ENCODE data around the gene CHMP3.
A peak's percentile ranks its signal among the peaks of the same experiment; 100 is the strongest.
"Not testable (repeated sequence)": the region's sequence is repeated elsewhere in the genome, so short reads cannot be mapped to it uniquely, and the experiment has no call there.

Gene CHMP3

GRCh38 chr2:86562922-86563649 lies at the start of gene CHMP3:
Gene CHMP3, minus strand, starts transcription at chr2:86563443. Its CDS starts 95 bp downstream, at chr2:86563348.
- peak; percentile 92 for FAIRE-seq
- TF ChIP-seq POLR2A (IDR thresholded peaks at IDR 0.05; ENCODE audit: low read depth, low read length) = peak; percentile 30

DNA sequence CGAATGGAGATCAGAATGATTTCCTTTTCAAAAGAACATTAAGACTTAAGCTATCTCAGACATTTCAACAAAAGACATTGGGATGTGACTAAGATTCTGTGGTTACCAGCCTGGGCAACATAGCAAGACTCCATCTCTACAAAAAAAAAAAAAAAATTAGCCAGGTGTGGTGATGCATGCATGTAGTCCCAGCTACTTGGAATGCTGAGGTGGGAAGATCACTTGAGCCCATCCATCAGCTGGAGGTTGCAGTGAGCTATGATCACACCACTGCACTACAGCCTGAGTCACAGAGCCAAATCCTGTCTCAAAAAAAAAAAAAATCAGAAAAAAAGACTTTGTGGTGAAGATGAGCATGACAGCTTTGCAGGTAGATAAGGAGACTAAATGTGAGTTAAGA lies 47.6 kb upstream of the CHMP3 start:
- TF ChIP-seq POLR2A (IDR thresholded peaks at IDR 0.05; ENCODE audit: low read depth, low read length) = no peak
- FAIRE-seq (no peak), DNase-seq (ENCODE audit: insufficient read length, low spot score) (no peak)

More at GRCh38 chr2:86562922-86563649, at the start of gene CHMP3:
- peak; percentile 93 for DNase-seq (ENCODE audit: insufficient read length, low spot score)

GRCh38 chr2:86608832-86609410 lies 45.7 kb upstream of the CHMP3 start:
- TF ChIP-seq POLR2A (IDR thresholded peaks at IDR 0.05; ENCODE audit: low read depth, low read length) = no peak
- FAIRE-seq (no peak), DNase-seq (ENCODE audit: insufficient read length, low spot score) (no peak)

DNA sequence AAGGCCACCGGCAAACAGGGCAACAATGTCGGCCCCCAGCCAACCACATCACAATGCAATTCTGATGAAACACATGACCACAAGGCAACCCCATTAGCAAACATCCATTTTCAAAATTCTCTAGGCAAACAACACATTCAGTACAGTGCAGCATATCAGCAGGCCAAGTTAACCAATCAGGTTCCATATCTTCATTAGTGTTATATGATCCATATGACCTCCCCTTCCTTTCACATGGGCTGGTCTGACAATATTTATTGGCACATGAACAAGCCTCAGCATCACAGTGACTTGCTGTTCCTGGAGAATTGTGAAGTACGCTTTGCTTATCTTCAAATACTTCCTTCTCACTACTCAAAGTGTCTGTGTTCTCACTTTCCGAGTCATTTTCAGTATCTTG lies 40.7 kb upstream of the CHMP3 start:
- no peak for DNase-seq (ENCODE audit: insufficient read length, low spot score)
- TF ChIP-seq POLR2A (IDR thresholded peaks at IDR 0.05; ENCODE audit: low read depth, low read length) = no peak
- FAIRE-seq = no peak

- FAIRE-seq (peak; percentile 73), DNase-seq (ENCODE audit: insufficient read length, low spot score) (no peak)
- no peak for TF ChIP-seq POLR2A (IDR thresholded peaks at IDR 0.05; ENCODE audit: low read depth, low read length)
Observed at GRCh38 chr2:86598966-86599365, 35.7 kb upstream of the CHMP3 start.

DNA sequence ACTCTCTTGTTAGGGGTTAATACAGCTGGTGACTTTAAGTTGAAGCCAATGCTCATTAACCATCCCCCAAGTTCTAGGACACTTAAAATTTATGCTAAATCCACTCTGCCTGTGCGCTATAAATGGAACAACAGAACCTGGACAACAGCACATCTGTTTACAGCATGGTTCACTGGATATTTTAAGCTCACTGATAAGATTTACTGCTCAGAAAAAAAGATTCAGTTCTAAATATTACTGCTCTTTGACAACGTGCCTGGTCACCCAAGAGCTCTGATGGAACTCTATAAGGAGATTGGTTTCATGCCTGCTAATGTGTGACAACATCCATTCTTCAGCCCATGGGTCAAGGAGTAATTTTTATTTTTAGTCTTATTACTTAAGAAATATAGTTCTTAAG lies 32.9 kb upstream of the CHMP3 start:
- no peak for FAIRE-seq
- no peak for DNase-seq (ENCODE audit: insufficient read length, low spot score)
- no peak for TF ChIP-seq POLR2A (IDR thresholded peaks at IDR 0.05; ENCODE audit: low read depth, low read length)

DNA sequence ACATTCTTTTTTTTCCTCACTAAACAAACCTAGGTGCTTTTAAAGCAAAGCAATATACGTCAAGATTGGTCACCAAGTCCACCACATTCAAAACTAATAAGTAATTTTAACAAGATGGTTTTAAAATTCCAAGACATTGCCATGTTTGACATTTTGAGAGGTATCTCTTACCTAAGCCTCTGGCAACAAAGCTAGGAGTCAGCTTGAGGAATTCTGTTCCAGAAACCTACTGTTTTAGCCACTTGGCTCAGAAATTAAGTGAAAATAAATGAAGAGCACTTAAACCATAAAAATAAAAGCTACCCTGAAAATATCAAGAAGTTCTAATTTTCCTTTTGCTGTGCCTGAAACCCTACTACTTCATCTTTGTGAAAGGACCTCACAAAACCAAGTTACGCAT lies 30.0 kb upstream of the CHMP3 start:
- FAIRE-seq (no peak), DNase-seq (ENCODE audit: insufficient read length, low spot score) (no peak)
- no peak for TF ChIP-seq POLR2A (IDR thresholded peaks at IDR 0.05; ENCODE audit: low read depth, low read length)

GRCh38 chr2:86592547-86593230 lies 29.4 kb upstream of the CHMP3 start:
- TF ChIP-seq POLR2A (IDR thresholded peaks at IDR 0.05; ENCODE audit: low read depth, low read length) = no peak
- DNase-seq (ENCODE audit: insufficient read length, low spot score) = no peak
- FAIRE-seq = no peak

DNA sequence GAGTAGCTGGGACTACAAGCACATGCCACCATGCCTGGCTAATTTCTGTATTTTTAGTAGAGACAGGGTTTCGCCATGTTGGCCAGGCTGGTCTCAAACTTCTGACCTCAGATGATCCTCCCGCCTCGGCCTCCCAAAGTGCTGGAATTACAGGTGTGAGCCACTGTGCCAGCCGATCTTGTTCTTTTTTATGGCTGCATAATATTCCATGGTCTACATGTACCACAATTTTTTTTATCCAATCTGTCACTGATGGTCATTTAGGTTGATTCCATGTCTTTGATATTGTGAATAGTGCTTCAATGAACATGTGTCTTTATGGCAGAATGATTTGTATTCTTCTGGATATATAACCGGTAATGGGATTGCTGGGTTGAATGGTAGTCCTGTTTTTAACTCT lies 26.5 kb upstream of the CHMP3 start:
- DNase-seq (ENCODE audit: insufficient read length, low spot score); FAIRE-seq: not testable (repeated sequence)

GRCh38 chr2:86584151-86584913 lies 21.1 kb upstream of the CHMP3 start:
- FAIRE-seq (peak; percentile 27), DNase-seq (ENCODE audit: insufficient read length, low spot score) (no peak)
- TF ChIP-seq POLR2A (IDR thresholded peaks at IDR 0.05; ENCODE audit: low read depth, low read length) = no peak

- FAIRE-seq = no peak
- no peak for TF ChIP-seq POLR2A (IDR thresholded peaks at IDR 0.05; ENCODE audit: low read depth, low read length)
- DNase-seq (ENCODE audit: insufficient read length, low spot score) = no peak
Observed at GRCh38 chr2:86580560-86580959, 17.3 kb upstream of the CHMP3 start.

GRCh38 chr2:86577817-86578456 lies 14.7 kb upstream of the CHMP3 start:
- no peak for FAIRE-seq
- no peak for DNase-seq (ENCODE audit: insufficient read length, low spot score)
- no peak for TF ChIP-seq POLR2A (IDR thresholded peaks at IDR 0.05; ENCODE audit: low read depth, low read length)

- TF ChIP-seq POLR2A (IDR thresholded peaks at IDR 0.05; ENCODE audit: low read depth, low read length) = no peak
- no peak for DNase-seq (ENCODE audit: insufficient read length, low spot score)
- FAIRE-seq = no peak
Observed at GRCh38 chr2:86570059-86570458, 6.8 kb upstream of the CHMP3 start.

DNA sequence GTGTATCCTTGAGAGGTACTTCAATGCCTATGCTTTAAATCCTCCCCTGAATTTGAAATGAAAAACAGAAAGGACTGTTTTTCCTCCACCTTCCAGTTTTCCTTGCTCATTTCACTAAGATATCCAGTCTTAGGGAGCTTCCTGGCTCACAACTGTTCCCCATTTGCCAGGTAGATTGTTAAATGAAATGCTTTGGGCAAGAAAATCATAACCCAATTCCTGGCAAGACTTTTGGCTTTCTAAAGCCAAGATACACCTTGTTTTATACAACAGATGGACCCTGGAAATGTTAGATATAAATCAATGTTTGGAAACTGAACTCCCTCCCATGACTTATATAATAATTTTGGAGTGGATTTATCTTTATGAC lies 3.6 kb upstream of the CHMP3 start:
- DNase-seq (ENCODE audit: insufficient read length, low spot score) (no peak), FAIRE-seq (no peak)
- no peak for TF ChIP-seq POLR2A (IDR thresholded peaks at IDR 0.05; ENCODE audit: low read depth, low read length)
